Body of pancreas (tissue), 4 donors: ENCODE data around the gene PLVAP. TPM values are rescaled to one million over a fixed set of nuclear protein-coding genes. Genes with fewer than 3 reads are reported as not detected.

ENCODE experiments used
- ATAC-seq: fragments of 150-250 bp; one replicate; pipeline ENCODE4 v1.9.1; 2016
- DNase-seq, 4 donors: peaks; one replicate each; pipeline ENCODE4 v3.0.0-alpha.2; 2019
- H3K27ac ChIP-seq, 4 donors: fragments of 200-600 bp; sonication (generic); 1 replicate in 3 of 4; 2 replicates in 1 of 4; pipeline versions ENCODE4 v1.5.1 to v1.6.1; 2016 to 2019; ENCODE audit warnings: mild to moderate bottlenecking in 1 of 4, mixed read lengths in 1 of 4, moderate library complexity in 1 of 4
- H3K27me3 ChIP-seq, 2 donors: fragments of 200-600 bp; sonication (generic); one replicate each; pipeline ENCODE4 v1.6.0; 2016; ENCODE audit warnings: mild to moderate bottlenecking in 1 of 2
- H3K36me3 ChIP-seq, 2 donors: fragments of 200-600 bp; sonication (generic); replicated peaks in 1 of 2; 2 replicates each; pipeline ENCODE4 v1.5.1; 2016; ENCODE audit warnings: low read depth in 2 of 2; ENCODE audit not compliant: insufficient read depth in 1 of 2
- H3K4me1 ChIP-seq: fragments of 200-600 bp; sonication (generic); one replicate; pipeline ENCODE4 v1.6.0; 2016
- H3K4me3 ChIP-seq, 2 donors: fragments of 200-600 bp; sonication (generic); 1 replicate in 1 of 2; 2 replicates in 1 of 2; pipeline ENCODE4 v1.5.1; 2016 to 2019
- H3K9me3 ChIP-seq, 3 donors: fragments of 200-600 bp; sonication (generic); 1 replicate in 2 of 3; 2 replicates in 1 of 3; pipeline ENCODE4 v1.5.1; 2016
- CTCF ChIP-seq, 7 experiments: fragments of 450-650 bp in 4 of 7; fragments of 200-600 bp in 3 of 7; sonication (generic) in 3 of 7; IDR thresholded peaks; one replicate each; pipeline ENCODE4 v1.5.1; 2016 to 2019; ENCODE audit warnings: antibody characterized with exemption in 7 of 7
- POLR2A ChIP-seq, 3 donors: fragments of 450-650 bp; IDR thresholded peaks; one replicate each; pipeline ENCODE4 v1.6.1; 2016; ENCODE audit warnings: antibody characterized with exemption in 3 of 3, mild to moderate bottlenecking in 2 of 3
- WGBS, 2 donors: methylation state at CpG; one replicate each; pipeline ENCODE4 v1.1.5; 2017; 5-methylcytosine and 5-hydroxymethylcytosine counted together
- intact Hi-C: fragments of 100-400 bp; cut with DNase I; formaldehyde crosslinking; loops from one replicate; pipeline ENCODE4 v1.15.1; 2023
- total RNA-seq, 2 donors: library from RNA; depleted of rRNA; stranded (reverse); fragments of >200 nt; gene quantifications; one replicate each; pipeline ENCODE4 v1.1.0, GENCODE V29; 2016

Gene PLVAP
- total RNA-seq, 2 donors from 2014 or later, result 37.9 to 49.8 TPM

DNA sequence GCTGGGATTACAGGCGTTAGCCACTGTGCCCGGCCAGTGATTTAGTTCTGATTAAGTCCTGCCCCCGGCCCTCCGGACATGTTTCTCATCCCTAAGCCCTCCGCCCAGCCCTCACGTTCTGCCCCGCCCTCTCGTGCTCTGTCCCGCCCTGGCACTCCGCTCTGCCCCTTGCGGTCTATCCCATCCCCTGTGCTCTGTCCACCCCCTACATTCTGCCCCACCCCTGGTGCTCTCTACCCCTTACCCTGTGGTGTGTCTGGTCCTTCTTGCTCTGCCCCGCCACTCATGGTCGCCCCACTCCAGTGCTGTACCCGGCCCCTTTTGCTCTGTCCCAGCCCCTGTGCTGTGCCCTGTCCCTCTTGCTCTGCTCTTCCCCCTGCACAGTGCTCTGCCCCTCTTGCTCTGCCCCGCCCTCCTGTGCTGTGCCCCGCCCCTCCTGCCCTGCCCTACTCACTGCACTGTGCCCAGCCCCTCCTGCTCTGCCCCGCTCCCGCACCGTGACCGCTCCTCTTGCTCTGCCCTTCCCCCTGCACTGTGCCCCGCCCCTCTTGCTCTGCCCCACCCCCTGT is 36.8 kb downstream of the PLVAP start:
- Histone ChIP-seq H3K4me1 (peaks cover 20% of the 10 kb centered on the region), H3K36me3 (no peaks in the 10 kb centered on the region), H3K9me3 (no peaks in the 10 kb centered on the region), H3K27ac (no peak overlapping the region), H3K27me3 (no peaks in the 10 kb centered on the region), H3K4me3 (no peak overlapping the region)
- WGBS, 2 donors, result 86 to 91% methylated on average over 21 of the region's 21 CpGs
- ATAC-seq (no peak), DNase-seq (no peak)
- TF ChIP-seq CTCF (IDR thresholded peaks at IDR 0.05), result no peak
- no peak for TF ChIP-seq POLR2A (IDR thresholded peaks at IDR 0.05)
- intact Hi-C loops, result no loop called here

DNA sequence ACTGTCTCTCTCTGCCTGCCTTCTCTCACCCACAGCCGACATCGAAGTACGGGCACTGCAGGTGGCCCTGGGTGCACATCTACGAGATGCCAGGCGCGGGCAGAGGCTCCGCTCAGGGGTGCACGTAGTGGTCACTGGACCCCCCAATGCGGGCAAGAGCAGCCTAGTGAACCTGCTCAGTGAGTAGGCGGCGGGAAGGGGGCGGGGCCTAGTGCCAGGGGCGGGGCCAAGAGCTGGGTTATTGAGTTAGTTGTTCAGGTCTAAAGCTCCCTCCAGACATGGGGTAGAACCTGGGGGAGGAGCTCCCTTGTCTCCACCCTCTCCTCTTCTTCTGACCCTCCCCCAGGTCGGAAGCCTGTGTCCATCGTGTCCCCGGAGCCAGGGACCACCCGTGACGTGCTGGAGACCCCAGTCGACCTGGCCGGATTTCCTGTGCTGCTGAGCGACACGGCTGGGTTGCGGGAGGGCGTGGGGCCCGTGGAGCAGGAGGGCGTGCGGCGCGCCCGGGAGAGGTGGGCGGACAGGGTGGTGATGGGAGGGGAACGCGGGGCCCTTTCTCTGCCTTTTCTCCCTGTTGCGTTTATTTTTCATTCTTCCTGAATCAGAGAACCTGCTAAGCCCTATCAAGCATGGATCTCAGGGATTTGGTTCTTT is 37.9 kb downstream of the PLVAP start:
- WGBS, 2 donors, result 88 to 98% methylated on average over 16 to 34 of the region's 34 CpGs

DNA sequence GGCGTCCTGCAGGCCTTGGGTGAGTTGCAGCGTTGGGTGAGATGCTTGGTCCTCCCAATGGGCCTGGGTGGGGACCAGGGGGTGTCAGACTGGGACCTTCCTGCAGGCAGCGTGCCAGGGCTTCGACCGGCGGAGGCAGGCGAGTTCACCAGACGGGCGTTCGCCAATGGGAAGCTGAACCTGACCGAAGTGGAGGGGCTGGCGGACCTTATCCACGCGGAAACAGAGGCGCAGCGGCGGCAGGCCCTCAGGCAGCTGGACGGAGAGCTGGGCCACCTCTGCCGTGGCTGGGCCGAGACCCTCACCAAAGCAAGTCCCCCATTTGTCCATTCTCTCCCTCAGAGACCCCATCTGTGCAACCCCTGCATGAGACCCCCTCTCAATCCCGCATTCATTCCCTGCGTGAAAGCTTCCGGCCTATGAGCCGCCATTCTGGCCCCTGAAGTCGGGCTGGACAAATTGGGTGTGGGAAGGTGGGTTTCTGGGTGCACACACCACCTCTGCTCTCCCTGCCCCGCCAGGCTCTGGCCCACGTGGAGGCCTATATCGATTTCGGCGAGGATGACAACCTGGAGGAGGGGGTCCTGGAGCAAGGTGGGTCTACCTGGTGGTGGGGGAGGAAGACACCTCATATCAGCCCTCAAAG is 38.6 kb downstream of the PLVAP start:
- Histone ChIP-seq H3K9me3 (no peaks in the 10 kb centered on the region), H3K36me3 (no peaks in the 10 kb centered on the region), H3K4me1 (peaks cover 34% of the 10 kb centered on the region), H3K27me3 (no peaks in the 10 kb centered on the region), H3K27ac (no peak overlapping the region), H3K4me3 (no peak overlapping the region)
- TF ChIP-seq CTCF (IDR thresholded peaks at IDR 0.05), result no peak
- TF ChIP-seq POLR2A (IDR thresholded peaks at IDR 0.05), result no peak
- no peak for DNase-seq
- no peak for ATAC-seq
- intact Hi-C loops, result no loop called here
- WGBS, 2 donors, result 91% methylated on average over 14 to 29 of the region's 30 CpGs

More for the DNA sequence above, 37.9 kb downstream of the PLVAP start:
- ATAC-seq, result no peak
- Histone ChIP-seq H3K9me3 (no peaks in the 10 kb centered on the region), H3K27me3 (no peaks in the 10 kb centered on the region), H3K27ac (no peak overlapping the region), H3K4me1 (peaks cover 27% of the 10 kb centered on the region), H3K36me3 (no peaks in the 10 kb centered on the region), H3K4me3 (no peak overlapping the region)
- intact Hi-C loops, result no loop called here
- no peak for DNase-seq
- TF ChIP-seq CTCF (IDR thresholded peaks at IDR 0.05), result no peak
- TF ChIP-seq POLR2A (IDR thresholded peaks at IDR 0.05), result no peak

- no peak for DNase-seq
- WGBS, 2 donors, result 1 to 7% methylated on average over 21 to 50 of the region's 50 CpGs
- no peaks in the 10 kb centered on the region for H3K27me3 ChIP-seq
- no peak for TF ChIP-seq CTCF (IDR thresholded peaks at IDR 0.05)
- TF ChIP-seq POLR2A (IDR thresholded peaks at IDR 0.05), result no peak
- H3K4me3 ChIP-seq, result peak overlapping the region; percentile 63 to 66
- H3K27ac ChIP-seq, result peak overlapping the region; percentile 1 to 92 (median 88)
- no peak for ATAC-seq
- H3K9me3 ChIP-seq, result no peaks in the 10 kb centered on the region
- no peaks in the 10 kb centered on the region for H3K36me3 ChIP-seq
- intact Hi-C loops, result no loop called here
- H3K4me1 ChIP-seq, result peaks cover 34% of the 10 kb centered on the region
Observed at GRCh38 chr19:17337675-17338432, 39.3 kb downstream of the PLVAP start.
